Measurements from ENCODE around the gene ZGLP1.

ZGLP1 gene

GRCh38 chr19:10327793-10328192, 18.2 kb upstream of the ZGLP1 start:
- TF ChIP-seq, protein P1, sequence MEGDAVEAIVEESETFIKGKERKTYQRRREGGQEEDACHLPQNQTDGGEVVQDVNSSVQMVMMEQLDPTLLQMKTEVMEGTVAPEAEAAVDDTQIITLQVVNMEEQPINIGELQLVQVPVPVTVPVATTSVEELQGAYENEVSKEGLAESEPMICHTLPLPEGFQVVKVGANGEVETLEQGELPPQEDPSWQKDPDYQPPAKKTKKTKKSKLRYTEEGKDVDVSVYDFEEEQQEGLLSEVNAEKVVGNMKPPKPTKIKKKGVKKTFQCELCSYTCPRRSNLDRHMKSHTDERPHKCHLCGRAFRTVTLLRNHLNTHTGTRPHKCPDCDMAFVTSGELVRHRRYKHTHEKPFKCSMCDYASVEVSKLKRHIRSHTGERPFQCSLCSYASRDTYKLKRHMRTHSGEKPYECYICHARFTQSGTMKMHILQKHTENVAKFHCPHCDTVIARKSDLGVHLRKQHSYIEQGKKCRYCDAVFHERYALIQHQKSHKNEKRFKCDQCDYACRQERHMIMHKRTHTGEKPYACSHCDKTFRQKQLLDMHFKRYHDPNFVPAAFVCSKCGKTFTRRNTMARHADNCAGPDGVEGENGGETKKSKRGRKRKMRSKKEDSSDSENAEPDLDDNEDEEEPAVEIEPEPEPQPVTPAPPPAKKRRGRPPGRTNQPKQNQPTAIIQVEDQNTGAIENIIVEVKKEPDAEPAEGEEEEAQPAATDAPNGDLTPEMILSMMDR (IDR thresholded peaks at IDR 0.05; ENCODE audit: low read depth, low read length) = no peak
- no peak for DNase-seq (ENCODE audit: low read depth in 2 of 2)

GRCh38 chr19:10325732-10326131, 16.1 kb upstream of the ZGLP1 start:
- TF ChIP-seq, protein P1 (IDR thresholded peaks at IDR 0.05; ENCODE audit: low read depth, low read length) = no peak
- DNase-seq (ENCODE audit: low read depth in 2 of 2) = no peak
- H3K4me3 ChIP-seq (replicated peaks in 1 of 2; ENCODE audit: low read depth in 2 of 2, low read length in 2 of 2) = no peak overlapping the region

More at GRCh38 chr19:10327793-10328192, 18.2 kb upstream of the ZGLP1 start:
- H3K4me3 ChIP-seq (replicated peaks in 1 of 2; ENCODE audit: low read depth in 2 of 2, low read length in 2 of 2) = no peak overlapping the region

GRCh38 chr19:10321874-10322835, 12.5 kb upstream of the ZGLP1 start:
- TF ChIP-seq, protein P1 (IDR thresholded peaks at IDR 0.05; ENCODE audit: low read depth, low read length) = no peak
- no peak overlapping the region for H3K4me3 ChIP-seq (replicated peaks in 1 of 2; ENCODE audit: low read depth in 2 of 2, low read length in 2 of 2)

DNA sequence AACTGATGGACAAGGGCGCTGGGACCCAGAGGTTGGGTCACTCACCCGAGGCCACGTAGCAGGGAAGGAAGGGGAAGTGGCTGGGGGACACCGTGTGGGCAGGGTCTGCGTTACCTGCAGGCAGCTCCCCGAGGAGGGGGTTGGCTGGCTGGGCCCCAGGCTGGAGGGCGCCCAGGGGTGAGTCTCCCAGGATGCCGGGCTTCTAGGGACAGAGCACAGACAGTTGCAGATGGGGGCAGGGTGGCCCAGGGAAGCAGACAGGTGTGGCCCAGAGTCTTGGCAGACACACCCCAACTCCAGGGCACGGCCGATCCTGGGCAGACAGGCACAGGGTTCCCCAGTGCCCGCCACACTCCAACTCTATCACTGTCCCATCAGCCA, 11.8 kb upstream of the ZGLP1 start:
- no peak overlapping the region for H3K4me3 ChIP-seq (replicated peaks in 1 of 2; ENCODE audit: low read depth in 2 of 2, low read length in 2 of 2)
- TF ChIP-seq, protein P1 (IDR thresholded peaks at IDR 0.05; ENCODE audit: low read depth, low read length) = no peak
- DNase-seq (ENCODE audit: low read depth in 2 of 2) = no peak

More at GRCh38 chr19:10321874-10322835, 12.5 kb upstream of the ZGLP1 start:
- DNase-seq (ENCODE audit: low read depth in 2 of 2) = no peak

DNA sequence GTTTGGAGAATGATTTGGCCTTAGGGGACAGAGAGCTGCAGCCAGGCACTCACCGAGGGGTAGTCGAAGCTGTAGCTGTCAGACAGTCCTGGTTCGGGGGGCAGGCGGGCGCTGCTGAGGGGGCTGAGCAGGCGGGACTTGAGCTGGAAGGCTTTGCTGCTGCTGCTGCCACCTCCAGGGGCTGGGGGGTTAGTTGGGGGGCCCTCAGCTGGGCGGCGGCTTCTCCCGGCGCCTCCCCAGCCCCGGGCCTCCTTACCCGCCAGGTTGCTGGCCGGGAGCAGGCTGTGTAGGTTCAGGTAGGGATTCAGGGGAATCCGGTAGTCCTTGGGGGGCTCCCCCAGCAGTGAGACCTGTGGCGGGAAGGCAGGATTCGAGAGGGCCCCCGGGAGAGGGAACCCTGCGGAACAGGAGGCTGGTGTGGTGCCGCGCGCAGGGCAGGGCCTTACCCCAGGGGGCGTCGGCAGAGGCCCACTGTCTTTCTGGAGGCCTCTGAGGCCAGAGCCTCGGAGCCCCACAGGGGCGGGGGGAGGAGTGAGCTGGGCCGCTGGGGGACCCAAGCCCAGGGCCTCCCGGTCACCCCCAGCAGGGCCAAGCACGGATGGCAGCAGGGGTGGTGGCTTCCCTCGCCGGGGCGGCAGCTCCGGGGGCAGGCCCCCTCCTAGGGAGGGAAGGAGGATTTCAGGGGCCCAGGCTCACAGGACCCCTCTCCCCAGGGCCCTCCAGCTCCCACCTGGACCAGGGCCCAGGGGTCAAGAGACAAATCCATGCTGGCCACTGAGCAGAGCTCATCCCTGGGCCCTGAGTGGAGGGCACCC, 11.2 kb upstream of the ZGLP1 start:
- H3K4me3 ChIP-seq (replicated peaks in 1 of 2; ENCODE audit: low read depth in 2 of 2, low read length in 2 of 2) = no peak overlapping the region
- TF ChIP-seq, protein P1 (IDR thresholded peaks at IDR 0.05; ENCODE audit: low read depth, low read length) = no peak
- no peak for DNase-seq (ENCODE audit: low read depth in 2 of 2)

GRCh38 chr19:10318807-10319682, 9.4 kb upstream of the ZGLP1 start:
- TF ChIP-seq, protein P1 (IDR thresholded peaks at IDR 0.05; ENCODE audit: low read depth, low read length) = no peak
- no peak overlapping the region for H3K4me3 ChIP-seq (replicated peaks in 1 of 2; ENCODE audit: low read depth in 2 of 2, low read length in 2 of 2)
- no peak for DNase-seq (ENCODE audit: low read depth in 2 of 2)
